ENCODE data around the gene ADAMTS2.

ADAMTS2 gene

DNA sequence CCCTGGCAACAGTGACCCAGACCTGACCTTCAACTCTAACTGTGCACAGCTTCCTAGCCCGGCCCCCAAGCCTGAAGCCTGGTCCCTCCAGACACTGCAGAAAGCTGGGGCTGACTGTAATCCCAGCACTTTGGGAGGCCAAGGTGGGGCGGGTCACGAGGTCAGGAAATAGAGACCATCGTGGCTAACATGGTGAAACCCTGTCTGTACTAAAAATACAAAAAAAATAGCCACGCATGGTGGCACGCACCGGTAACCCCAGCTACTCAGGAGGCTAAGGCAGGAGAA, 35.9 kb downstream of the ADAMTS2 start:
- DNase-seq = no peak

DNA sequence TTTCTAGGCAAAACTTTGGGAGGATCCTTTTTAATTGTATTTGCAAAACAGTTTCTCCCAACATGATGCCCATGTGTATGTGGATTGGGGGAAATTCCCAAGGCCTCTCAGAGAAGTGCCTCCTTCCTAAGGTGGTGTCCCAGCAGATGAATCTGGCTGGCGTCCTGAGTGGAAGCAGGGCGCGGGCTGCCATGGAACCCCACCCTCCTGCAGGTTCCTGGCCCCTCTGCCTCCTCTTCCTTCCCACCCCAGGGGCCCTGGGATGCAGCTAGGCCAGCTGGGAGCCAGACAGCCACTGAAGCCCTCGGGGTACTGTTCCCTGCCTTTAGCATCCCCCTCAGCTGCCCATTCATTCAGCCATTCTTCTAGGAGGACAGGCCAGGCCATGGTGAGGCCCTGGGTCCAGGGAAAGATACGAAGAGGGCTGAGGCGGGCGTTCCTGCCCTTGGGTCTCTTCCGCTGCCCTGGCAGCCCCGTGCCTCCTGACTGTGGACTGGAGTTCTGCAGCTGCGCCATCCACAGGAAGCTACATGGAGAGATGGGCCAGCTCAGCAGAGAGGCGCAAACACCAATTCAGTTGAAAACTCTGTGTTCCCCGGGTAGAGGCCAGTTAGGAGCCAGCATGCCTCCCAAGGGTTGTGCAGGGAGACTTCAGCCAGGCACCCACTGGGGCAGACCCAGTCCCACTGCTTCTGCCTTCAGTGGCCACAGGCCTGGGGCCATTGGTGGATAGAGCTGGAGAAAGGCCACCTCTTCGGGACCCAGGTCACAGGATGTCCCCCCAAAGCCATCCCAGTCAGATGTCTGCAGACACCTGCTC, 36.5 kb downstream of the ADAMTS2 start:
- no peak for DNase-seq

DNA sequence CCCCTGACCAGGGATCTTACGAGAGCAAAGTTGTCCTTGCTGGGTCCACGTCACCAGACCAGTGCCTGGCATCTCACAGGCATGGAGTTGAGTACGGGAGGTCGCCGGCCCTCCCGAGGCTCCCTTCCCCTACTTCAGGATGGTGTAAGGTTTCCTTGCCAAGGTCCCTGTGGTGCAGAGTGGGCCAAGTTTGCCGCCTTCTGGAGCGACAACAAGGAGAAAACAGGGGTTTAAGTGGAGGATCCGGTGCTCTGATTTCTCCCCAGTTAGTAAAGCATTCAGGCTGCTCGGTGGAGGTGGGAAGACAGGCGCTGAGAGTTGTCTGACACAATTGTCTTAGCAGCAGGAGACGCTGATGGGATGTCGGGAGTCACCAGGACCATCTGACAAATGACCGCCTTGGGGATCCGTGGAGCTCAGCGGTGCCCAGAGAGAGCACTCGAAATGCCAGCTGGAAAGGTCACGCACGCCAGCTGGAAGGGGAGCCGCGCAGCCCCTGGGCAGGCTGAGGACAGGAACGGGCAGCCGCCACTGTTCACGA, 37.3 kb downstream of the ADAMTS2 start:
- DNase-seq = no peak

DNA sequence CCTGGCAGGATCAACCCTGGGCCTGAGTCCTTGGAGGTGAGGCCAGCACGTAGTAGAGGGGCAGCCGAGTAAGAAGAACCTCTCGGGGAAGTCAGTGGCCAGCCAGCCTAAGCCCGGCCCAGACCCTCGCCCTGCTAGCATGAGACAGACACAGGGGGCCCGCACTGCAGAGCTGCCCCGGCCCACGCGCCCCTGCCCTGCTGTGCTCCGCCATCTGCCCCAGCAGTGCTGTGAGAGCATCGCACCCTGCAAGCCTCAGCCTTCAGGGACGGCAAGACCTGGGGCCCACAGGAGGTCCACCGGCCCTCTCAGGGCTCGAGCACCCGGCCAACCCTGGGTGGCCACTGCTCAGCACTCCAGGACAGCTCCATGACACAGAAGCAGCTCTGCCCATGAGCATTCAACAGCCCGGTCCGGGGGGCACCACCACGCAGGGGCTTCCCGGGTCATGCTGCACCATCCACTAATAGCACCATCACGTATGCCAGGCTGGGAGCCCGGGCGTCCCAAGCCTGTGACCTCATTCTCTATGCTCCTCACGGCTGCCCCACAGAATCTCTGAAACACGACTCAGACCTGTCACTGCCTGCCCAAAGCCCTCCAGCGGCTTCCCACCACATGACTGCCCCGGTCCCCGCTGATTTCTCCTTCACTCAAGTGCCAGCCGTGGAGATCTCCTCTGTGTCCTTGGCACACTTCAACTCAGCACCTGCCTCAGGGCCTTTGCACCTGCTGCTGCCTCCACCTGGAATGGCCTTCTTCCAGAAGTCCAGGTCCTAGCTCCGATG, 38.1 kb downstream of the ADAMTS2 start:
- DNase-seq = no peak

DNA sequence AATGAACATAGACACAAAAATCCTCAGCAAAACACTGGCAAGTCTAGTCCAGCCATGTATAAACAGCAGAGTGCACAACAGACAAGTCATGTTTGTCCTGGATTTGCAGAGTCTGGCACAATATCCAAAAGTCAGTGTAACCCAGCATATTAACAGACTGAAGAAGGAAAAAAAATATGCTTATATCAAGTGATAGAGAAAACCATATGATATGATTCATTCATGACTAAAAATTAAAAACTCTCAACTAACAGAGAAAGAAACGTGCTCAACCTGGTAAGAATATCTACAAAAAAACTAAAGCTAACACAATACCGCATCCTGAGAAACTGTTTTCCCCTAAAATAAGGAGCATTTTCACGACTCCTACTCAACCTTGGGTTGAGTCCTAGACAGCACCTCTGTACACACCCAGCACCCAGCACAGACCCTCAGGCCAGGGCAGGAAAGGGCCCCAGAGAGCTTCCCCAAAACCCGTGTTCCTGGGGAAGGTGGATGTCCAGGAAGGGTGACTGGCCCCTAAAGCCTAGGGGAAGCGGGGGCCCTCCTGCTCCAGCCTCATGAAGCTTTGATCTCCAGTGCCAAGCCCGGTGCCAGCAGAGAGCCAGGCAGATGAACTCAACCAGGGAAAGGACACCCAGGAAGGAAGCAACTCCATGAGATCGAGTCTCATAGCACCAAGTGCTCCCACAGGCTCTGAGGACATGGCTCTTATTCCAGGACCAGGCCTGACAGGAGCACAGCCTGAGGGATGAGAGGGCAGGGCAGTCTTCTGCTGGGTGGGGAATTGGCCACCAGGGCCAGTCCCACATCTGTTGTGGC, 38.9 kb downstream of the ADAMTS2 start:
- DNase-seq = no peak

DNA sequence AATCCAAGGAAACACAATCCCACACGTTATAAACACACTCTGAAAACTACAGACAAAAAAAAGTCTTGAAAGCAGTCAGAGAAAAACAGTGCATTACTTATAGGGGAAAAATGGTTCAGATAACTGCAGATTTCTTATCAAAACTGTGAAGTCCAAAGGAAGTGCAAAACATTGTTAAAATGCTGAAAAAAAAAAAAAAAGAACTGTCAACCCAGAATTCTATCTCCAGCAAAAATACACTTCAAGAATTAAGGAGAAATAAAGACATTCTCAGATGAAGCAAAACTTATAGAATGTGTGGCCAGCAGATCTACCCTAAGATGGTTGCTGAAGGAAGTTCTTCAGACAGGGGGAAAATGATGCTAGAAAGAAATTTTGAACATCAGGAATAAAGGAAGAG, 40.4 kb downstream of the ADAMTS2 start:
- DNase-seq = no peak

DNA sequence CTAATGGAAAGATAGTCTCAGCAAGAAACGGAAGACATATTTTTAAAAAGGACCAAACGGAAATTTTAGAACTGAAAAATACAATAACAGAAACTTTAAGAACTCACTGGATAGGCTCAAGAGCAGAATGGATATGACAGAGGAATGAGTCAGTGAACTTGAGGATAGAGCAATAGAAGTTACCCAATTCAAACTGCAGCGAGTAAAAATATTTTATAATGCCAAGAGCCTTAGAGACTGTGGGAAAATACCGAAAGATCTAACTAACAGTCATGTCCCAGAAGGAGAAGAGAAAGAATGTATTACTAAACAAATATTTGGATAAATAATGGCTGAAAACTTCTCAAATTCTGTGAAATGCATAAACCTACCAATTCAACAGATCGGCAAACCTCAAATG, 40.8 kb downstream of the ADAMTS2 start:
- DNase-seq = no peak

DNA sequence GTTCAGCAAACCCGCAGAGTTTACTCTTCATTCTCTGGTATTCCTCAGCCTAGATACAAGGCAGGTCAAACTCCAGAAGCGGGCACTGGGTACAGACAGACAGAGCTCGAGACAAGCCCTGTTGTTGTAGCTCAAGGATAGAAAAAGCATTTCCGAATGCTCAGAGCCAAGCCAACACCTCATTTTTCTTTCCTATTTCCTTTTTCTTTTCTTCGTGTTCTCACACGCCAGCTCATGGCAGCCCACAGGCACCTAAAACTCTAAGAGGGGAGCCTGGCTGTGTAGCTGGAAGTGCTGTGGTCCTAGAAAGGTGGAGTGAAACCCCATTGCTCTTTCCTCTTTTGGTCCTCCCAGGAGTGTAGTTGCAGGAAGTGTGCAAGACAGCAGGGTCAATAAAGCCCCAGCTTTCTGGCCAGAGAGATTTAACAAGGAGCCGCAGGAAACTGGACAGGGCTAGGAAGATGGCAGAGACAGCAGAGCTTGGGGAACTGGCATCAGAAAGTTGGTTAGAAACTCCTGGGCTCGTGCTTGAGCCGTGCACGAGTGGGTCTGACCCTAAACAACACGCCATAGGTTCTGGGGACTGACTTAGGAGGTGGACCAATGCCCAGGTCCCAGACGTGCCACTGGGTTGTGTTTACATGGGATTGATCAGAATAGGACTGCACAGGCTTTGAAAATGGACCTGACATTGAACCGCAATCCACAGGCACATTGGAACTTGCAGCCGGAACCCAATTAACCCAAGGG, 41.6 kb downstream of the ADAMTS2 start:
- DNase-seq = no peak

DNA sequence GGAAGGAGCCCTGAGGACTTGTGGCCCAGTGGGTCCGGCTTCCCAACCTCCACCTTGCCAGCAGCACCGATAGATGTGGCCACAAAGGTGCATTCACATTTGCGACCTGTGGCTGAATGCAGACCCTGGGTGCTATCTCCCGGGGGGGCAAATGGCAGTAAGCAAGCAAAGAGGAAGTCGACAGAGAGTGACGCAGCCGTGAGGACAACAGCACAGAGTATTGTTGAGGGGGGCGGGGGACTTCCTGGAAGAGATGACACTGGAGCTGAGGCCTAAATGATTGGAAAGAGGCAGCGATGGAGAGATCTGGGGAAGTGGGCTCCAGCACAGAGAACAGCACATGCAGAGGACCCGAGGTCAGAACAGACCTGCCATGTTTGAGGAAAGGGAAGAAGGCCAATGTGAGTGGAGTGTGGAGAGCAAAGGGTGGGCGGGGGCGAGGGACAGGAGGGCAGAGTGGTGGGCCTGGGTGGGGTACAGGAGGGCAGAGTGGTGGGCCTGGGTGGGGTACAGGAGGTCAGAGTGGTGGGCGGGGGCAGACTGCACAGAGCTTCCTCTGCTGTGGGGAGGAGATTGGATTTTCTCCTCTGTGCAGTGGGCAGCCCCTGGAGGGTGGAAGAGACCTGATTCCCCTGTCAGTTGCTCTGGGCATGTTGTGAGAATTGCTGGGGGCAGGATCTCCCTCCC, 42.6 kb downstream of the ADAMTS2 start:
- no peak for DNase-seq

DNA sequence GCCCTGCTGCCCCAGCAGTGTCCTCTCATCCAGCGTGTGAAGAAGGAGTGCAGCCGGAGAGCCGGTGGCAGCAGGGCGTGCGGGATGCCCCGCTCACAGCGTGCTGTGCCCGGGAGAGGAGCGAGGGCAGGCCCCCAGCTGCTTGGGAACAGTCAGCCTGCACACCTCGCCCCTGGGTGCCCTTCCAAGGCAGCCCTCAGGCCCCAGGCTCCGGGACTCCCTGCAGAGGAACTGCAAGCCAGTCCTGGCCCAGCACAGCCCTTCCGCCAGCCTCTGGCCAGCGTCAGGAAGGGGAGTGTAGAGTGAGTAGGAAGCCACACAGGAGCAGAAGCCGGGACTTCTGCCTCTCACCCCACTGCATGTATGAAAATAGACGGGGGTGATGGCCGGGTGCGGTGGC, 43.5 kb downstream of the ADAMTS2 start:
- DNase-seq = no peak

DNA sequence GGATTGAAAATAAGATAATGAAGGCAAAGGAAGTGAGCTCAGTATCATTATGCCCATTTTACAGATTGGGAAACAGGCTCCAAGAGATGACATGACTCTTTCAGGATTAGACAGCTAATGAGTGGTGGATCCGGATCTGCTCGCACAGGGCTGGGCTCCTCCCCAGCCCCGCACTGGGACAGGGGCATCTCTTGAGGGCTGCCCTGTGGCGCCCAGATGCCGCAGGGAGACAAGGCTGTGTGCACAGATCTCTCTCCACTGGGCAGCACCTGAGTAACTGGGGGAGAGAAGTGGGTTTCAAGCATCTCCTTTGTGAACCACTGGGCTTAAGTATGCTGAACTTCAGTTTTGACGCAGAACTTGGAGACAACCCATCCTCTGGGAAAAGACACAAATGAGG, 43.9 kb downstream of the ADAMTS2 start:
- no peak for DNase-seq

DNA sequence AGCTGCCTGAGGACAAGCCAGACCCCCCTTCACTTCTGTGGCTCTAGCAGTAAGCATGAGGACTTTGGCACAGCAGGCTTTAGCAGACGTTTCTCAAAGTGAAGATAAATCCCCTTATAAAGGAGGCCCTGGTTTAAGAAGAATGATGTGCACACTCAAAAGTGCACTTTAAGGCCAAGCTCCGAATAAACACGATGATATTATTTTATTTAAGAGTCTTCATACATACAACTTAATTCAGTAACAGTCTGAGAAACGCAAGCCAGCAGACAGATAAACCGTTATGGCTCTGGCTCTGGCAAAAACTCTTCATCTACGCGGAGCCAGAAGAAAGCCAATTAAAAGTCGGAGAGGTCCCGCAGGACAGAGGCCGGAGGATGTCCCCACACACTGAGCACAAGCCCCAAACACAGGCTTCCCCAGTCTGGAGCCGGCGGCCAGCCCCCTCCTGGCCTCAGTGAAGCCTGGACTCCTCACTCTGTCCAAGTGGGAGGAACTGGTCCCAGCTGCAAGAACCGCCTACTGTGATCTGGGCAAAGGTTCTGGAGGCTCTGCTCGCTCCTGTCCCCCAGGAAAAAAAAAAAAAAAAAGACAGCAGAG, 44.6 kb downstream of the ADAMTS2 start:
- DNase-seq = no peak

DNA sequence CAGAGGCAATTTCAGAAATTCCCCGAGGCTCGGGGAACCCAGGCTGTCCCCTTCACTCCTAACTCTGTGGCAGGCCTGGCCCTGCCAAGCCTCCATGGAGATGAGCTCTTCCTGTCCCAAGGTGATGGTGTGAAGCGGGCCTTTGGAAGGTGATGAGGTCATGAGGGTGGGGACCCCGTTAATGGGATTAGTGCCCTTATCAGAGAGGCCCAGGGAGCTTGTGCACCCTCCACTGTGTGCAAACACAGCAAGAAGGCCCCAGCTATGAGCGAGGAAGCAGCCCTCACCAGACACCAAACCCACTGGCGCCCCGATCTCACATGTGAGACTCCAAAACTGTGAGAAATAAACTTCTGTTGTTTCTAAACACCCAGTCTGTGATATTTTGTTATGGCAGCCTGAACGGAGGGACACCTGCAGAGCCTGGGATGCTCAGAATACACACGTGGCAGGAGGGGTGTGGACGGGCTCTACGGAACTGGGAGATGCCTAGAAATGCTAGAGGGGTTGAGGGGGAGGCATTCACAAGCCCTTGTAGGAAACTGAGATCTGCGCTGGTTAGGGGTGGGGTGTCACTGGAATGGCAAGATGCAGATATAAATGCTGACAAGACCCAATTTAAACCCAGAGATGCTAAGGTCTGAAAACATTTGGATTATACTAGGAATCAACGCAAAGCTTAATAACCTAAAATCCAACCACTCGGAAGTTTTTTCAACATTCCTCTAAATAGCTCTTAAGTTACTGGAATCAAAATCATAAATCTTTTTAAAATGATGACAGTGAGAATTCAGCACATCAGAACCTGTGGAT, 46.9 kb downstream of the ADAMTS2 start:
- DNase-seq = no peak

DNA sequence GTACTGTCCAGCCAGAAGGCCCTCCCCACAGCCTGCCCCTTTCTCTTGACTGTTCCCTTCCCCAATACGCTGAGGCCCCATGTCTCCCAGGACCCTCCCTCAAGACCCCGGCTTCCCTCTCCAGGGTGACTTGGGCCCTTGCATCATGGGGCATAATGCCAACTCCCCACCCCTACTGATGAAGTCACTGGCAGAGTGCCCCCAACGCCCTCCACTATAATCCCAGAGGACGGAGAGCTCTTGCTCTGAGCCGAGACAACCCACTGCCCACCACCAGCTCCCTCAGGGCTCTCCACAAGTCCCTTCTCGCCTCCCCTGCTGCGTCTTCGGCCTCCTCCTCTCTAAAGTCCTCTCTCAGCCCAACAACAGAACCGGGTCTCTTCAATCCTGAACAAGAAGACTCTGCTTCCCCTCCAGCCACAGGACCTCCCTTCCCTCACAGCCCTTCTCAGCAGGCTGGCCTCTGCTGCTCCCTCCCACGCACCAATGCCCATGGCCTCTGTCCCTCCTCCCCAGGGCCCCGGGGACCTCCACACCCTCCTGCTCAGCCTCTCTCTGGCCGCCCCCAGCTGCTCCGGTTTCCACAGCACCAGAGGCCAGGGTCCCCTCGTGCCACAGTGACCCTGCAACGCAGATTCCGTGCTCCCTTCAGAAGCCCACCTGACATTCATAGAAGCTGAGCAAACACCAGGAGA, 47.6 kb downstream of the ADAMTS2 start:
- no peak for DNase-seq

DNA sequence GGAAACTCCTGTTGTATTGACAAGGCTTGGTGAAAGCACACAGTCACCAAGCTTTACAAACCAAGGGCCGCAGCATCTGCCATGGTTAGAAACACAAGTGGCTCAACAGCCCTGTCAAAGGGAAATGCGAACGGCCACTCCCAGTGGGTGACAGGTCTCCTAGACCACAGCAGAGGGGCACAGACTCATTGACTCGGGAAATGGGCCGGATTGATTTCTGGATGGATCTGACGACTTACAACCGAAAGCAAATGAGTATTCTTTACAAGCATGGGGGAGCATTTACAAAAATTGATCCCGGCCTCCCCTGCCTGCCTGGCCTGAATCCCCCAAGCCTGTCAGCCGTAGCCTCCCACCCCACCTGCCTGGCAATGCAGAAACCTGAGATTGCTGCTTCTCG, 48.2 kb downstream of the ADAMTS2 start:
- DNase-seq = no peak

DNA sequence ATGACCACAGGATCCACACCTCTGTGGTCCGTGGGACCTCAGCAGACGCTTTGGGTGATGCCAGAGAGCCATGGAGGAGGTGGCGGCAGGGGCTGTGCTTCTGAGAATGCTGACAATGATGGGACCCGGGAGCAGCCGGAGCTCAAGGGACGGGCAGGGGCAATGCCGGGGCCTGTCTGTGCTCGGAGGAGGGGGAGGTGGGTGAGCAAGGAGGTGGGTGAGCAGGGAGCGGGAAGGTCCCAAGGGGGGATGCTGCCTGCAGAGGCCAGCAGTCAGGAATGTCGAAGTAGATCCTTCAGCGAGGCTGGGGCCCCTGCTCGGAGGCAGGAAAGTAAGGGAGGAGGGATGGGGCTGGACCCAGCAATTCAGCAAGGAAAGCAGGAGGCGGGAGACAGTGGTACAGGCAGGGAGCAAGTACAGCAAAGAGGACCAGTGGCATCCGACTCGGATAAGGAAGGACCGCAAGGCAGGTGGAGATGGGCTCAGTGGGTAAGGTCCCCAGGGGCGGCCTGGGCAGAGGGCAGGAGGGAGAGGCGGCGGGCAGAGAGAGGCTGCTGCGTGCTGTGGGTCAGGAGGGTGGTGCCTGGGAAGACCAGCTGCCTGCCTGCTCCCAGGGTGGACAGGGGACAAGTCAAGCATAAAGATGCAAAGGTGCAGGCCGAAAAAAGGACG, 49.0 kb downstream of the ADAMTS2 start:
- DNase-seq = no peak

DNA sequence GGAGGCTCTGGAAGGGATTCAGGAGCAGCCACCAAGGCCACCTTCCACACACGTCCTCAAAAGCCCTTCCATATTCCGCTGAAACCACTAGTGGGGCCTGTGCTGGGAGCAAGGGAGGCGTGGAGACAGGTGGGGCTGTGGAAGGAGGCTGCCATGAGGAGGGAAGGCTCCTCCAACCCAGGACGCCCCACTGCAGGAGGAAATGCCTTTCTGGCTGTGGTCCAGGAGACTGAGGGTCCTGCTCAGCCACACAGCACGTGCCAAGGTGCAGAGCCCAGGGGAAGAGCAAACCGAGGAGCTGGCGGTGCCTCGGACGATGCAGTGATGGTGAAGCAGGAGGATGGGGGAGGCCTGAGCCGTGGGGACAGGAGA, 49.5 kb downstream of the ADAMTS2 start:
- no peak for DNase-seq

DNA sequence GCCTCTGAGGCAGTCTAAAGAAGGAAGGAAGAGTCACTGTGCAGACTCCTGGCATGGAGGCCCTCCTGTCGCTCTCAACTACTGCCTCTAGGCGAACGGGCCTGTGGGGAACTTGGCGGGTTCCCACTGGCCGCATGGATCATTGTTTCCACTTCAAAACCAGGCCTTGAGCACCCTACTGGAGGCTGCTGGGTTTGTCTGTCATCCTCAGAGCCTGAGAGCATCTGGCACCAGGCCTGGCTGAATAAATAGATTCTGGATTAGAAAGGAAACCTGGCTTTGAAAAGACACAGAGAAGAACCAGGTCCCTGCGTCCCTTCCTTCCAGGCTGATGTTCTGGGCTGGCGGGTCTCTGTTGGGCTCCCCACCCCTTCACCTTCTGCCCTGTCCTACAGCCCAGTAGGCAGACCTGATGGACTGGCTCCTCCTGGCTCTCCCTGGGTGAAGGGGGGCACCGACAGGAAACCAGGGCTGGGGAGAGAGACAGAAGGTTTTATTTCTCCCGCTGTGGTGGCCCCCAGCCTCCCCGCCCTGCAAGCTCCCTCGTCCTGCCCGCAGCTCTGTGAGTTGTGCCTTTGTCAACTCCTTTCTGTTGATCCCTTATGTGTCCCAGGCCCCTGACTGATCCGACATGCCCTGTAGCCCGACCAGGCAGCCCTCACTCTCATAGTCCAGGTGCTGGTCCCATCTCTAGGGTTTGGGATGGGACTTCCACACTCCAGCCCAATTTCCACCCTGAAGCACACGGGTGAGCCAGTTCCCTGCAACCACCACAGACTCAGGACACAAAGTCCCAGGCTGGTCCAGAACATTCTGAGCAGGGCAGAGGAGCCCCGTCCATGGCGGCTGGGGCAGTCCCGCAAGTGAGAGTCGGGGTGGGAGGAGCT, 50.1 kb downstream of the ADAMTS2 start:
- DNase-seq = no peak

Measured in CD4-positive, alpha-beta T cell treated with Interleukin-17A for 4 hours (primary cell).